NCI-H2107 (cell line): ENCODE measurements around the gene FGD5.
"Not testable (repeated sequence)": the region's sequence is repeated elsewhere in the genome, so short reads cannot be mapped to it uniquely, and the experiment has no call there.

Experiments
- DNase-seq: peaks from one replicate; lab custom pipeline; 2025; lab: John Stamatoyannopoulos, UW

Gene FGD5

GRCh38 chr3:14806641-14807263 lies 12.0 kb upstream of the FGD5 start:
- no peak for DNase-seq

- no peak for DNase-seq
Measured at GRCh38 chr3:14808025-14808424, 10.7 kb upstream of the FGD5 start.

- no peak for DNase-seq
Measured at GRCh38 chr3:14808502-14809266, 10.1 kb upstream of the FGD5 start.

- DNase-seq, result not testable (repeated sequence)
Measured at GRCh38 chr3:14809611-14810010, 9.2 kb upstream of the FGD5 start.

- no peak for DNase-seq
Measured at GRCh38 chr3:14810070-14810791, 8.5 kb upstream of the FGD5 start.

- no peak for DNase-seq
Measured at GRCh38 chr3:14810801-14811661, 7.7 kb upstream of the FGD5 start.

- DNase-seq, result no peak
Measured at GRCh38 chr3:14811684-14812083, 7.1 kb upstream of the FGD5 start.

- no peak for DNase-seq
Measured at GRCh38 chr3:14812196-14812790, 6.5 kb upstream of the FGD5 start.

GRCh38 chr3:14814411-14814871 lies 4.3 kb upstream of the FGD5 start:
- no peak for DNase-seq

GRCh38 chr3:14816359-14816758 lies 2.4 kb upstream of the FGD5 start:
- DNase-seq, result no peak

GRCh38 chr3:14819671-14820070 lies 909 bp downstream of the FGD5 start:
- DNase-seq, result no peak

- DNase-seq, result no peak
Measured at GRCh38 chr3:14820156-14820555, 1.4 kb downstream of the FGD5 start.

GRCh38 chr3:14821151-14821550 lies 2.4 kb downstream of the FGD5 start:
- no peak for DNase-seq

GRCh38 chr3:14822134-14822533 lies 3.4 kb downstream of the FGD5 start:
- DNase-seq, result no peak

GRCh38 chr3:14822670-14823390 lies 4.1 kb downstream of the FGD5 start:
- DNase-seq, result no peak

- no peak for DNase-seq
Measured at GRCh38 chr3:14823393-14823792, 4.6 kb downstream of the FGD5 start.

- DNase-seq, result no peak
Measured at GRCh38 chr3:14823910-14824629, 5.3 kb downstream of the FGD5 start.

- DNase-seq, result no peak
Measured at GRCh38 chr3:14824646-14825045, 5.9 kb downstream of the FGD5 start.

- no peak for DNase-seq
Measured at GRCh38 chr3:14826069-14826468, 7.3 kb downstream of the FGD5 start.

GRCh38 chr3:14827776-14828175 lies 9.0 kb downstream of the FGD5 start:
- DNase-seq, result no peak
